Loucy (cell line): Measurements from ENCODE around the gene SLC9A1.

Experiments
- H2AFZ ChIP-seq: fragments of 200-600 bp; sonication (generic); 2 replicates; pipeline ENCODE4 v1.6.0; 2016; ENCODE audit warnings: antibody characterized with exemption, mild to moderate bottlenecking, low read length, moderate library complexity
- H3F3A ChIP-seq: fragments of 200-600 bp; 2 replicates; pipeline ENCODE4 v1.6.0; 2016; ENCODE audit warnings: antibody characterized with exemption, low read depth, mild to moderate bottlenecking
- H3K27me3 ChIP-seq: fragments of 200-600 bp; sonication (generic); 2 replicates; pipeline ENCODE4 v1.6.1; 2014; ENCODE audit warnings: low read length, mild to moderate bottlenecking; ENCODE audit not compliant: insufficient read depth, poor library complexity, severe bottlenecking
- H3K36me3 ChIP-seq: fragments of 200-600 bp; sonication (generic); 2 replicates; pipeline ENCODE4 v1.6.1; 2016; ENCODE audit warnings: low read length; ENCODE audit not compliant: insufficient read depth
- H3K4me1 ChIP-seq: fragments of 200-600 bp; sonication (generic); 2 replicates; pipeline ENCODE4 v1.5.1; 2014; ENCODE audit warnings: low read length, mild to moderate bottlenecking; ENCODE audit not compliant: insufficient read depth, poor library complexity, severe bottlenecking
- H3K4me2 ChIP-seq: fragments of 200-600 bp; sonication (generic); 2 replicates; pipeline ENCODE4 v1.6.0; 2014; ENCODE audit warnings: antibody characterized with exemption, low read length, low read depth, mild to moderate bottlenecking; ENCODE audit not compliant: poor library complexity, severe bottlenecking
- H3K4me3 ChIP-seq: fragments of 200-600 bp; sonication (generic); 2 replicates; pipeline ENCODE4 v1.5.1; 2014; ENCODE audit warnings: low read length, mild to moderate bottlenecking, mixed read lengths; ENCODE audit not compliant: poor library complexity, severe bottlenecking
- H3K79me2 ChIP-seq: fragments of 200-600 bp; sonication (generic); 2 replicates; pipeline ENCODE4 v1.6.1; 2014; ENCODE audit warnings: low read length; ENCODE audit not compliant: insufficient read depth
- H3K9ac ChIP-seq: fragments of 200-600 bp; sonication (generic); 2 replicates; pipeline ENCODE4 v1.6.0; 2014; ENCODE audit warnings: mild to moderate bottlenecking, low read depth, low read length, moderate library complexity; ENCODE audit not compliant: poor library complexity, severe bottlenecking
- H3K9me2 ChIP-seq: fragments of 200-600 bp; sonication (generic); replicated peaks from 2 replicates; pipeline ENCODE4 v1.6.1; 2016; ENCODE audit warnings: low read depth, low read length, mixed read lengths
- H3K9me3 ChIP-seq: fragments of 200-600 bp; sonication (generic); 2 replicates; pipeline ENCODE4 v1.6.1; 2014; ENCODE audit warnings: mild to moderate bottlenecking, antibody characterized with exemption, low read length, low read depth; ENCODE audit not compliant: insufficient read depth
- H4K20me1 ChIP-seq: fragments of 200-600 bp; sonication (generic); 2 replicates; pipeline ENCODE4 v1.6.0; 2014; ENCODE audit warnings: antibody characterized with exemption, low read length, mild to moderate bottlenecking; ENCODE audit not compliant: insufficient read depth, poor library complexity, severe bottlenecking
- CTCF ChIP-seq: fragments of 200-600 bp; sonication (generic); conservative IDR thresholded peaks from 2 replicates; pipeline ENCODE4 v1.5.1; 2014; ENCODE audit warnings: mild to moderate bottlenecking, antibody characterized with exemption, low read length
- EZH2phosphoT487 ChIP-seq: fragments of 200-600 bp; IDR thresholded peaks from 2 replicates; pipeline ENCODE4 v1.6.1; 2018; ENCODE audit warnings: antibody characterized with exemption, mild to moderate bottlenecking, moderate library complexity, borderline replicate concordance

SLC9A1 gene

DNA sequence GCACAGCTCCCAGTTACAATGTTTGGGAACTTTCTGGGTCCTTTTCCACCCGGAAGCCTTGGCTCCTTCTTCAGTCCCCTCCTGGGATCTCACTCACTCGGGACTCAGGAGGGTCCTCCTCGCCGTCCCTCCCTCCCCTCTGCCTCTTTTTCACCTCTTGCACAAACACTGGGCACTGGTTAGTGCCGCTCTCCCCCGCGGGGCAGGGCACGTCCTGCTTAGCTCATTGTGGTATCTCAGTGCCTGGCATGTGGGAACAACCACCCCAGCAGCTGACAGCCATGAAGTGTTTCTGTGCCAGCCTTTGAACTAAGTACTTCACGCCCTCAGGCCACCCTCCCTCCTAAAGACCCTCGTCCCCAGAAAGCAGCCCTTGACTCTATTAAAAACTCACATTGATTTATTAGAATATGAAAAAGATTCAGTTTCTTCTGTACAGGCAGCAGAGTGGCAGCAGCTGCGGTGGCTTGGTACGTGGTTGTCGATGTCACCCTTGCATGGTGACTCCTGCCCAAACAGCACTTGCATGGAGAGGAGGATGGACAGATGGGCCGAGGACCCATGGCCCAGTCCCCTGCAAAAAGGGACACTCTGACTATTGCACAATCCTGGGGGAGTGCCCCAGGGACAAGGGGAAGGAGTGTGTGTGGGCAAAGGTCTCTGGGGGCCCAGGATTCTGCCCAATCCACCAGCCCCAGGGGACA, 56.3 kb downstream of the SLC9A1 start:
- Histone ChIP-seq H3K27me3 (no peaks in the 10 kb centered on the region), H3K9me3 (no peaks in the 10 kb centered on the region), H3K4me3 (peak overlapping the region; percentile 53), H3K36me3 (peaks cover 3% of the 10 kb centered on the region; the same call in 1 of the 2 replicates), H2AFZ (no peak overlapping the region), H3F3A (peaks cover 3% of the 10 kb centered on the region), H3K4me2 (peak overlapping the region; percentile 85), H3K9me2 (no peaks in the 10 kb centered on the region), H3K4me1 (peaks cover 36% of the 10 kb centered on the region), H3K9ac (peak overlapping the region; percentile 82), H3K79me2 (no peaks in the 10 kb centered on the region), H4K20me1 (no peaks in the 10 kb centered on the region)
- no peak for TF ChIP-seq EZH2phosphoT487
- TF ChIP-seq CTCF = no peak

- Histone ChIP-seq H3K4me3 (no peak overlapping the region), H3K79me2 (no peaks in the 10 kb centered on the region), H3F3A (peaks cover 3% of the 10 kb centered on the region), H3K4me1 (peaks cover 36% of the 10 kb centered on the region), H3K27me3 (no peaks in the 10 kb centered on the region), H3K9me2 (no peaks in the 10 kb centered on the region), H3K9ac (peak overlapping the region; percentile 82), H4K20me1 (no peaks in the 10 kb centered on the region), H2AFZ (no peak overlapping the region), H3K36me3 (no peaks in the 10 kb centered on the region), H3K9me3 (no peaks in the 10 kb centered on the region), H3K4me2 (peak overlapping the region; percentile 85)
- peak; percentile 93 for TF ChIP-seq CTCF
- TF ChIP-seq EZH2phosphoT487 = no peak
Observed at GRCh38 chr1:27097484-27097917, 57.4 kb downstream of the SLC9A1 start.

DNA sequence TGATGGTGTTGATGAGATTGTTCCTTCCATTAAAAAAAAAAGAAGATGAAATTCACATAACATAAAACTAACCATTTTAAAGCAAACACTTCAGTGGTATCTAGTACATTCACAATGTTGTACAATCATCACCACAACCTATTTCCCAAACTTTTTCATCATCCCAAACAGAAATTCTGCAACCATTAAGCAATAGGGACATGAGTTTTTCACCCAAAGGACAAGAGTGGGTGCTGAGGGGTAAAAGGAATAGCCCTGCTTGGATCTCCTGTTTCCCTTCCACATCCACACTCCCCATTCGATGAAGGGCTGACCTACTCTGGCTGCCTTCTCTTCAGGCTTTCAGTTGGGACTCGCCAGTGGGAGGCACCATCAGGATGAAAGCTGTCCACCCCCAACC, 59.3 kb downstream of the SLC9A1 start:
- no peaks in the 10 kb centered on the region for H3K9me2 ChIP-seq
- no peak overlapping the region for H3K4me2 ChIP-seq
- peaks cover 36% of the 10 kb centered on the region for H3K4me1 ChIP-seq
- no peak for TF ChIP-seq EZH2phosphoT487
- TF ChIP-seq CTCF = no peak
- no peak overlapping the region for H3K4me3 ChIP-seq
- H3K79me2 ChIP-seq = no peaks in the 10 kb centered on the region
- no peak overlapping the region for H3K9ac ChIP-seq
- H3K9me3 ChIP-seq = no peaks in the 10 kb centered on the region
- no peaks in the 10 kb centered on the region for H4K20me1 ChIP-seq
- no peak overlapping the region for H2AFZ ChIP-seq
- H3F3A ChIP-seq = peaks cover 3% of the 10 kb centered on the region
- H3K27me3 ChIP-seq = no peaks in the 10 kb centered on the region
- no peaks in the 10 kb centered on the region for H3K36me3 ChIP-seq
